Ascending aorta (tissue), 2 donors: ENCODE measurements around the gene APOL3. TPM values are rescaled to one million over a fixed set of nuclear protein-coding genes. Genes with fewer than 3 reads are reported as not detected.
A peak's percentile ranks its signal among the peaks of the same experiment; 100 is the strongest.
"Not testable (repeated sequence)": the region's sequence is repeated elsewhere in the genome, so short reads cannot be mapped to it uniquely, and the experiment has no call there.

Source experiments
- DNase-seq, 2 donors: peaks; one replicate each; pipeline ENCODE4 v3.0.0-alpha.2; 2019; ENCODE audit warnings: low spot score in 2 of 2
- H3K27ac ChIP-seq, 2 donors: fragments of 200-600 bp; sonication (generic); one replicate each; pipeline ENCODE4 v1.5.1; 2016 to 2017; ENCODE audit warnings: mild to moderate bottlenecking in 1 of 2
- H3K27me3 ChIP-seq: fragments of 200-600 bp; sonication (generic); one replicate; pipeline ENCODE4 v1.5.1; 2017
- H3K36me3 ChIP-seq, 2 donors: fragments of 200-600 bp; sonication (generic); one replicate each; pipeline ENCODE4 v1.5.1; 2016
- H3K4me1 ChIP-seq, 2 donors: fragments of 200-600 bp; sonication (generic); one replicate each; pipeline ENCODE4 v1.5.1; 2016 to 2017; ENCODE audit warnings: mild to moderate bottlenecking in 1 of 2
- H3K4me3 ChIP-seq, 2 donors: fragments of 200-600 bp; sonication (generic); one replicate each; pipeline ENCODE4 v1.5.1; 2016 to 2017; ENCODE audit warnings: mild to moderate bottlenecking in 1 of 2
- H3K9me3 ChIP-seq, 2 donors: fragments of 200-600 bp; sonication (generic); one replicate each; pipeline ENCODE4 v1.5.1; 2016
- CTCF ChIP-seq, 3 experiments: fragments of 200-600 bp in 2 of 3; fragments of 450-650 bp in 1 of 3; sonication (generic) in 2 of 3; IDR thresholded peaks; one replicate each; pipeline ENCODE4 v1.5.1; 2016 to 2019; ENCODE audit warnings: antibody characterized with exemption in 3 of 3, mild to moderate bottlenecking in 1 of 3, moderate library complexity in 1 of 3
- intact Hi-C: fragments of 100-400 bp; cut with DNase I; formaldehyde crosslinking; loops from one replicate; pipeline ENCODE4 v1.15.1; 2023
- total RNA-seq: library from RNA; depleted of rRNA; stranded (reverse); fragments of >200 nt; gene quantifications from one replicate; pipeline ENCODE4 v1.1.0, GENCODE V29; 2016

APOL3 gene
- 47.3 TPM for total RNA-seq

GRCh38 chr22:36160499-36160942 lies at the start of gene APOL3:
APOL3 (minus strand) TSS chr22:36160755; CDS start chr22:36149055, 11,700 bp downstream.
- Histone ChIP-seq H3K4me1 (peaks cover 10 to 50% of the 10 kb centered on the region in 2 donors), H3K27me3 (no peaks in the 10 kb centered on the region), H3K36me3 (no peaks in the 10 kb centered on the region), H3K27ac (peak within 1 kb of the TSS; percentile 75 to 94), H3K9me3 (no peaks in the 10 kb centered on the region), H3K4me3 (peak within 1 kb of the TSS; percentile 45 to 63)
- intact Hi-C loops: no loop called here
- DNase-seq: peak in 1 of 2 donors; percentile 85
- no peak for TF ChIP-seq CTCF (IDR thresholded peaks at IDR 0.05)

- intact Hi-C loops: no loop called here
- TF ChIP-seq CTCF (IDR thresholded peaks at IDR 0.05): no peak
- Histone ChIP-seq H3K36me3 (no peaks in the 10 kb centered on the region), H3K4me1 (no peaks in the 10 kb centered on the region), H3K4me3 (no peak overlapping the region), H3K27me3 (no peaks in the 10 kb centered on the region), H3K9me3 (no peaks in the 10 kb centered on the region), H3K27ac (no peak overlapping the region)
- DNase-seq: no peak
Observed at GRCh38 chr22:36210224-36210623, 49.7 kb upstream of the APOL3 start.

GRCh38 chr22:36209488-36209908 lies 48.9 kb upstream of the APOL3 start:
- intact Hi-C loops, H3K36me3 ChIP-seq, H3K4me3 ChIP-seq, H3K4me1 ChIP-seq, H3K9me3 ChIP-seq, DNase-seq, H3K27me3 ChIP-seq, H3K27ac ChIP-seq: not testable (repeated sequence)

GRCh38 chr22:36208914-36209313 lies 48.4 kb upstream of the APOL3 start:
- Histone ChIP-seq H3K4me1 (no peaks in the 10 kb centered on the region), H3K9me3 (no peaks in the 10 kb centered on the region), H3K27me3 (no peaks in the 10 kb centered on the region), H3K27ac (no peak overlapping the region), H3K36me3 (no peaks in the 10 kb centered on the region), H3K4me3 (no peak overlapping the region)
- TF ChIP-seq CTCF (IDR thresholded peaks at IDR 0.05): no peak
- intact Hi-C loops: no loop called here
- no peak for DNase-seq

- no peak overlapping the region for H3K4me3 ChIP-seq
- DNase-seq: no peak
- intact Hi-C loops: no loop called here
- no peaks in the 10 kb centered on the region for H3K4me1 ChIP-seq
- no peaks in the 10 kb centered on the region for H3K27me3 ChIP-seq
- no peak for TF ChIP-seq CTCF (IDR thresholded peaks at IDR 0.05)
- H3K36me3 ChIP-seq: no peaks in the 10 kb centered on the region
- H3K9me3 ChIP-seq: no peaks in the 10 kb centered on the region
- H3K27ac ChIP-seq: no peak overlapping the region
Observed at GRCh38 chr22:36208162-36208765, 47.7 kb upstream of the APOL3 start.

- Histone ChIP-seq H3K27ac (no peak overlapping the region), H3K9me3 (no peaks in the 10 kb centered on the region), H3K4me3 (no peak overlapping the region), H3K36me3 (no peaks in the 10 kb centered on the region), H3K4me1 (no peaks in the 10 kb centered on the region), H3K27me3 (no peaks in the 10 kb centered on the region)
- DNase-seq: no peak
- TF ChIP-seq CTCF (IDR thresholded peaks at IDR 0.05): no peak
- intact Hi-C loops: no loop called here
Observed at GRCh38 chr22:36206255-36206654, 45.7 kb upstream of the APOL3 start.

- DNase-seq, H3K9me3 ChIP-seq, H3K27ac ChIP-seq, intact Hi-C loops, H3K27me3 ChIP-seq, H3K4me3 ChIP-seq, H3K36me3 ChIP-seq, H3K4me1 ChIP-seq: not testable (repeated sequence)
Observed at GRCh38 chr22:36205573-36205972, 45.0 kb upstream of the APOL3 start.
